Measurements from ENCODE around the gene NEDD9. TPM values are rescaled to one million over a fixed set of nuclear protein-coding genes. Genes with fewer than 3 reads are reported as not detected.

NEDD9 gene
- total and polyA plus RNA-seq, 10 of the 15 experiments (the other 5 are each of a cell fraction or from before 2014, with no cell fraction given) = 4.9 to 92.6 (median 14.6) TPM

GRCh38 chr6:11204005-11204399 lies 28.5 kb downstream of the NEDD9 start:
- H3K9ac ChIP-seq (ENCODE audit: control insufficient read depth, insufficient read depth, low read length) = no peak overlapping the region
- 95% methylated on average over 4 of the region's 4 CpGs for WGBS (ENCODE audit: insufficient coverage, insufficient replicate concordance, low lambda C conversion rate, missing lambda C conversion rate)
- no peaks in the 10 kb centered on the region for H4K20me1 ChIP-seq (ENCODE audit: control insufficient read depth, insufficient read depth)
- intact Hi-C loops (cut with micrococcal nuclease; ENCODE audit: unreplicated experiment) (no loop called here), in situ Hi-C loops (cut with MboI) (no loop called here)
- H2AFZ ChIP-seq (ENCODE audit: control insufficient read depth, low read depth, low read length) = no peak overlapping the region
- peaks cover 6% of the 10 kb centered on the region; the same call in 1 of the 2 replicates for H3K4me1 ChIP-seq (ENCODE audit: control insufficient read depth, insufficient read depth, low read length)
- H3K4me3 ChIP-seq = no peak overlapping the region
- RAD21 ChIA-PET (ENCODE audit: unreplicated experiment) = no interaction called here
- DNase-seq (ENCODE audit: low read depth, low spot score) = no peak
- SMC1A ChIA-PET (ENCODE audit: uncharacterized antibody, unreplicated experiment) = interaction anchor here (2.3 kb wide), 1 partner anchor 32 kb away, joined by 6 read pairs; no protein-coding TSS in a partner anchor
- CTCF ChIA-PET = no interaction called here
- H3K9me3 ChIP-seq (replicated peaks; ENCODE audit: control insufficient read depth, insufficient read depth, low read length) = no peaks in the 10 kb centered on the region
- H3K36me3 ChIP-seq (ENCODE audit: control insufficient read depth in 2 of 2, insufficient read depth in 2 of 2, low read length in 1 of 2) = peaks cover 6 to 16% of the 10 kb centered on the region in 2 experiments
- POLR2A ChIA-PET = interaction anchor here (0.7 kb wide), 2 partner anchors 9 to 163 kb away, joined by 3 to 4 read pairs; no protein-coding TSS in a partner anchor
- H3K4me2 ChIP-seq (ENCODE audit: control insufficient read depth, insufficient read depth) = no peak overlapping the region
- no TSS peak for BruUV-seq (replicated peaks)
- TF ChIP-seq CHD4 (IDR thresholded peaks at IDR 0.05) (no peak), NFXL1 (IDR thresholded peaks at IDR 0.05; ENCODE audit: borderline replicate concordance) (no peak), KDM1A (IDR thresholded peaks at IDR 0.05; ENCODE audit: borderline replicate concordance) (no peak), ZNF207 (IDR thresholded peaks at IDR 0.05; ENCODE audit: borderline replicate concordance) (no peak), SPI1 (IDR thresholded peaks at IDR 0.05; ENCODE audit: borderline replicate concordance, insufficient read depth, low read depth, low read length) (no peak), PAX8 (IDR thresholded peaks at IDR 0.05) (no peak), SP1 (IDR thresholded peaks at IDR 0.05; ENCODE audit: low read depth, low read length) (no peak), BMI1 (IDR thresholded peaks at IDR 0.05; ENCODE audit: borderline replicate concordance) (no peak), IKZF2 (IDR thresholded peaks at IDR 0.05) (no peak), FOS (IDR thresholded peaks at IDR 0.05; ENCODE audit: borderline replicate concordance, extremely low read depth, insufficient read length) (no peak), MXI1 (IDR thresholded peaks at IDR 0.05; ENCODE audit: low read depth, low read length) (no peak), HSF1 (IDR thresholded peaks at IDR 0.05; ENCODE audit: low read depth, low read length) (no peak), NFYB (IDR thresholded peaks at IDR 0.05; ENCODE audit: insufficient read depth, low read depth, low read length) (no peak), RELB (IDR thresholded peaks at IDR 0.05; ENCODE audit: low read depth) (no peak), NBN (IDR thresholded peaks at IDR 0.05) (no peak), TCF12 (IDR thresholded peaks at IDR 0.05; ENCODE audit: low read depth, low read length) (no peak), BRCA1 (IDR thresholded peaks at IDR 0.05; ENCODE audit: low read depth, low read length) (no peak), PAX5 (IDR thresholded peaks at IDR 0.05; ENCODE audit: borderline replicate concordance, low read depth, low read length) (no peak), MEF2B (IDR thresholded peaks at IDR 0.05; ENCODE audit: partially characterized antibody, poor library complexity, severe bottlenecking) (no peak)
- TF ChIP-seq, protein P1, sequence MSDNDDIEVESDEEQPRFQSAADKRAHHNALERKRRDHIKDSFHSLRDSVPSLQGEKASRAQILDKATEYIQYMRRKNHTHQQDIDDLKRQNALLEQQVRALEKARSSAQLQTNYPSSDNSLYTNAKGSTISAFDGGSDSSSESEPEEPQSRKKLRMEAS (IDR thresholded peaks at IDR 0.05; ENCODE audit: low read depth, low read length) = no peak
- FAIRE-seq = no peak
- peaks cover 2% of the 10 kb centered on the region; the same call in 1 of the 2 replicates for H3K79me2 ChIP-seq (ENCODE audit: control insufficient read depth, insufficient read depth, low read length)
- no peaks in the 10 kb centered on the region for H3K27me3 ChIP-seq (replicated peaks in 1 of 2; ENCODE audit: control insufficient read depth in 2 of 2, insufficient read depth in 2 of 2, low read length in 1 of 2)
- H3K27ac ChIP-seq (ENCODE audit: control insufficient read depth, insufficient read depth) = no peak overlapping the region
- no peak for ATAC-seq

Measured in GM12878 (cell line).